HEK293T (cell line): ENCODE results near the gene HBZ.

Source experiments
- ARNT ChIP-seq: fragments of 450-650 bp; IDR thresholded peaks from 2 replicates; pipeline ENCODE4 v1.6.1; 2017; ENCODE audit warnings: mild to moderate bottlenecking
- BHLHE40 ChIP-seq: fragments of 450-650 bp; IDR thresholded peaks from 2 replicates; pipeline ENCODE4 v1.6.1; 2016; ENCODE audit warnings: mild to moderate bottlenecking, moderate library complexity, borderline replicate concordance
- CTBP1 ChIP-seq: fragments of 450-650 bp; IDR thresholded peaks from 2 replicates; pipeline ENCODE4 v1.6.1; 2016; ENCODE audit warnings: borderline replicate concordance
- ELF4 ChIP-seq: fragments of 450-650 bp; IDR thresholded peaks from 2 replicates; pipeline ENCODE4 v1.6.1; 2017; ENCODE audit warnings: antibody characterized with exemption
- FOXK2 ChIP-seq: fragments of 450-650 bp; IDR thresholded peaks from 2 replicates; pipeline ENCODE4 v1.6.1; 2016; ENCODE audit warnings: mild to moderate bottlenecking
- FOXM1 ChIP-seq: fragments of 450-650 bp; IDR thresholded peaks from 2 replicates; pipeline ENCODE4 v1.6.1; 2017; ENCODE audit warnings: mild to moderate bottlenecking, borderline replicate concordance
- HDGF ChIP-seq: fragments of 450-650 bp; IDR thresholded peaks from 2 replicates; pipeline ENCODE4 v1.6.1; 2017; ENCODE audit warnings: antibody characterized with exemption, borderline replicate concordance
- LEF1 ChIP-seq: fragments of 450-650 bp; IDR thresholded peaks from 2 replicates; pipeline ENCODE4 v1.6.1; 2017; ENCODE audit warnings: mild to moderate bottlenecking, borderline replicate concordance
- NFRKB ChIP-seq: fragments of 450-650 bp; IDR thresholded peaks from 2 replicates; pipeline ENCODE4 v1.6.1; 2016; ENCODE audit warnings: mild to moderate bottlenecking, moderate library complexity
- PKNOX1 ChIP-seq: fragments of 450-650 bp; IDR thresholded peaks from 2 replicates; pipeline ENCODE4 v1.6.1; 2016
- SP1 ChIP-seq: fragments of 450-650 bp; IDR thresholded peaks from 2 replicates; pipeline ENCODE4 v1.6.1; 2017
- SUZ12 ChIP-seq: fragments of 450-650 bp; IDR thresholded peaks from 2 replicates; pipeline ENCODE4 v1.6.1; 2016; ENCODE audit warnings: mild to moderate bottlenecking
- TARDBP ChIP-seq: fragments of 450-650 bp; IDR thresholded peaks from 2 replicates; pipeline ENCODE4 v1.6.1; 2016
- ZNF384 ChIP-seq: fragments of 450-650 bp; IDR thresholded peaks from 2 replicates; pipeline ENCODE4 v1.6.1; 2016

GRCh38 chr16:106623-107324 lies 45.7 kb upstream of the HBZ start:
- TF ChIP-seq ELF4 = no peak
- no peak for TF ChIP-seq SP1
- no peak for TF ChIP-seq BHLHE40
- TF ChIP-seq ARNT = no peak
- TF ChIP-seq FOXM1 = no peak
- no peak for TF ChIP-seq CTBP1
- TF ChIP-seq PKNOX1 = no peak
- TF ChIP-seq TARDBP = no peak
- TF ChIP-seq FOXK2 = no peak
- TF ChIP-seq LEF1 = no peak
- no peak for TF ChIP-seq SUZ12
- no peak for TF ChIP-seq HDGF
- no peak for TF ChIP-seq NFRKB
- TF ChIP-seq ZNF384 = no peak
